ENCODE data around the gene ZNF804B.
"Not testable (repeated sequence)": the region's sequence is repeated elsewhere in the genome, so short reads cannot be mapped to it uniquely, and the experiment has no call there.

Gene ZNF804B

DNA sequence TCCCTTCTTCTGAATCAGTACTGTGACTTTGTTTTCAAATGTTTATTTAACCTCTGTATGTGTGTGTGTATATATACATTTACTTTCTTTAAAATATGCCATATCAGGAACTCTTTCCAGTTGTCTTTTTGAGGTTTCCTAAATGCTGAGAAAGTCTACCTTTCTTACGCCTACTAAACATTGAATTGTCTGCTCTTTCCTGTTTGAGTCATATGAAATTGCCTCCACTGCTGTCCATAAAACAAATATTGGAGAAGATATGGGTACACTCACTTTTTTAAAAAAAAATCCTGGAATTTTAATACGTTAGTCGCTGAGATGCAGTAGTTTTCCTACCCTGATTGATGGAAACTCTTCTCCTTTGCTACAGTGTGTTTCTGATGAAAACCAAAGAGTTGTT, 334.8 kb downstream of the ZNF804B start:
- no peak for DNase-seq (ENCODE audit: low read depth)

DNA sequence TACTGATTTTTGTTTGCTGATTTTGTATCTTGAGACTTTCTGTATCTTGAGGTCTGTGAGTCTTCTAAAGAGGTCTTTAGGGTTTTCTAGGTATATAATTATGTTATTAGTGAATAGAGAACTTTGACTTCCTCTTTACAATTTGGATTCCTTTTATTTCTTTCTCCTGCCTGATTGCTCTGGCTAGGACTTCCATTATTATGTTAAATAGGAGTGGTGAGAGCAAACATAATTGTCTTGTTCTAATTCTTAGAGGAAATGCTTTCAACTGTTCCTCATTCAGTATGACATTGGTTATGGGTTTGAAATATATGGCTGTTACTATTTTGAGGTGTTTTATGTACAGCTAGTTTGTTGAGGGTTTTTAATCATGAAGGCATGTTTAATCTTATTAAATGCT, 344.1 kb downstream of the ZNF804B start:
- no peak for DNase-seq (ENCODE audit: low read depth)

DNA sequence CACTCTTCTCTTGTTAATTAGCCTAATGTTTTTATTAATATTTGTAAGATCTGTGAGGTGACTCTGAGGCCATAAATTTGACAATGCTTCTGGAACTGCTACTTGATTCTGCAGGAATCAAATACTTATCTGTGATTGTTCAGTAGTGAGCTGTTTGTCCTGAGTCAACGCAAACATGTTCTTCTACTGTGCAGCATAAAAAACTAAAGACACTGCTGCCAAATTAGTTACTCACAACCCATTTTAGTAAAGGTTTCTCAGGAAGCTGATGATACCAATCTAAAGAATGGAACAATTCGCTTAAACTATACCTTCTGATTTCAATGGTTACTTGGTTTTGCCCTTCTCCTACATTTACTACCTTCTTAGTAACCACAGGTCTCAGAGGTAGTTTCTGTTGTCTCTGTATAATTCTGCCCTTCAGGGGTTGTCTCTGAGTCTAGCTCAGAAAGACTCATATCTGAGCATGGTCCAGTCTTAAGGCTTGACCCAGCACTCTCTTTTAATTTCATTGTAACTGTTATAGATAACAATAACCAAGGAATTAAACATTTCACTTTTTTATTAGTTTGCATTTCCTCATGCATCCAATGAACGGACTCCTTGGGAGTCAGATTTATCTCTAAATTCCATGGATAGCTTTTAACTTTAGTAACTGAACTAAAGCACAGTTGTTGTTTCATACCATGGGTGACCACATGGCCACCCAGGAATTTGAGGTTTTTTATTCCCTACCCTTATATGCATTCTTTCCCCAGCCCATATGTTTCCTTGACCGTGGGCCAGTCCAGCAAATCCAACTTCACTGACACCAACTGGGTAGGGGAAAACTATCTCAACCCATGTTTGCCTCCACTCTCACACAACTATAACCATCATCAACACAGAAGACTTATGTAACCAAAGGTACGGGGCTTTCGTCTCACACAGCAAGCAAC, 345.5 kb downstream of the ZNF804B start:
- DNase-seq (ENCODE audit: low read depth) = peak; percentile 6

DNA sequence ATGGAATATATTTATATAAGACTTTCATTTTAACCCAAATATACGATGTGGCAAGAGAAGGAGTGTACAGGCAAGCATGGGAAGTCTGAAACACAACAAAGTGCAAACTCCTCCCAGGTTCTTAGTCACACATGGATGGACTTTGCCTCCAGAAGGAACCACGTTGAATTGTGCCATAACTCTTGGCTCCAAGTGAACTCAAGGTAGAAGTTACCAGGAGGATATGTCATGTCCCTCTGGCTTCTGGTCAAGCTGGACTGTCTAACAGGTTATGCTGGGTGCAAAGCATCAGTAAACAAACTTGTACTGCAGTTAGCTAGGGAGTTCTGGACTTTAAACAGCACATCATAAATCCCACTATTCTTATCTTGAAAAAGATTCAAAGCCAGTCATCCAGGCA, 364.4 kb downstream of the ZNF804B start:
- no peak for DNase-seq (ENCODE audit: low read depth)

DNA sequence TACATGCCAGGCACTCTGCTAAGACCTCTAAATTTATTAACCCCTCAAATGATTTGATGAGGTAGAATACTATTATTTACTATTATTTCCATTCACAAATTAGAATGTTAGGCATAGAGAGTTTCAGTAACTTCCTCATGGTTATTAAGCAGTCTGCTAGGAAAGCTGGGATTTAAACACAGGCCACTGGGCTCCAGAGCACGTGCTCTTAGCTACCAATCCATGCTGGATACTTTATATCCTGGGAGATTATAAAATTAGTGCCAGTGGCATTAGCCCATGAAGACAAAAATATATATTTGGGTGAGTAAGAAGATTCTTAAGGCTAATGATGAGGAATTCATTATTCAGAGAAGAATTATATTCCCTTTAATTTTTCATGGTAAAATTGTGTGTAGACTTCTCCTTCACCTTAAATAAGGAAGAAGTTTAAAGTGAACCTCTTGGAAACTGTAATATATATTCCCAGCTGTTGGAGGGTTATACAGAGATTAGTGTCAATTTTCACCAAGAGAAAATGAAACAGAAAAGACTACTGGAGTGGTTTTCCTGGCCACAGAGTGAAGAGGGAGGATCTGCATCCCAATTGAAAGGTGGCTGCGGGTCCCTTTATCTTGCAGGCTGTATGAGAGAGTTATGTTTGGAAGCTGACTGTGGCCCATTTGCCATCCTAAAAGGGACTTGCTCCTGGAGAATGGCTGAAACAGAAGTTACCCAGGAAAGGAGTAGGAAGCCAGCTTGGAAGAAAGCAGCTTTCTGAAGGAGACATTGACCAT, 370.3 kb downstream of the ZNF804B start:
- DNase-seq (ENCODE audit: low read depth) = no peak

DNA sequence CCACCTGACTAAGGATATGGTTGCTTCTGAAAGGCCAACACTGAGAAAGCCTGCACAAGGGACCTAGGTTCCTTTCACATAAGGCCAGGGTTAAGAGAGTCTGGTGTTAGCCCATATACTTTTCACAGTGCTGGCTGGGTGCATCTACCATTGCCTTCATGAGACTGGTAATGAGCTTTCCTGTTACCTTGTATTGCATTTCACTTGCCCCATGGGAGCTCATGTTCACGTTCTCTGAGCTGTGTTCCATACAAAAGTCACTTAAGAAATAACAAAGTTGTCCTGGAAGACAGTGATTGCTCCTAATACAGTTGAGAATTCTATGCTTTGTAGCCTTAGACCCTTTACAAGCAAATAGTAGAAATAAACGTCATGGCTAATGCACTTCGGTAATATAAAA, 373.9 kb downstream of the ZNF804B start:
- DNase-seq (ENCODE audit: low read depth) = no peak

DNA sequence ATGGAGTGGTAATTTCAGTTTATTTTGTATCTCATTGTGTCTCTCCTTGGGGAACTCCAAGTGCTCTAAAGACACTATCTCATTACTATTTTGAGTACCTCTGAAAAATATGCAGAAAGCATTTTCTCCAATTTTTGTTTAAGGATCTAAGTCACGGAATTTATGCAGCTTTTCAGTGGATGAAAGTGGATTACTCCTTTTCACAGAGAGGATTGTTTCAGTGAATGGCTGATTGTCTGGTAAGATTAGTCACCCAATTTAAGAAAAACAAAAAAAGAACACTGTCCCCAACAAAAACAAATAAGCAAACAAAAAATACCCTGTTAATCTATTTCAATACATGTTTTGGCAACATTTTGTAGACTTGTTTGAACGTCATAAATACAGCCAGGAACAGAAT, 374.3 kb downstream of the ZNF804B start:
- DNase-seq (ENCODE audit: low read depth) = no peak

DNA sequence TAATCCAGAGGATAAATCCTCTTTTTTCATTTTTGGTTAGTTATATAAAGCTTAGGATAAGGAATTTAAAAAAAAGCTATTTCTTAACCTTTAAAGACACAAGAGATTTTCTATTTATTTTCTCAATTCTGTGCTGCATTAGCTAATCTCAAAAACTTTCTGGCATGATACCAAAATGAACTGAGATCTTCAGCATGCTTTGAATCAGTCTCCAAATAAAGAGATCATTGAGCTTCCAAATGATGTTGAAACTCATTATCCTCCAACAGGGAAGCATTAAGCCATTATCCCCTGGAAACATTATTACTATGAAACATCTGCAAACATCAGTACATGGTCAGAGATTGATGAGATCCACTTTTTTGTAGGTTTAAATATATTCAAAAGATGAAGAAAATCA, 386.3 kb downstream of the ZNF804B start:
- no peak for DNase-seq (ENCODE audit: low read depth)

DNA sequence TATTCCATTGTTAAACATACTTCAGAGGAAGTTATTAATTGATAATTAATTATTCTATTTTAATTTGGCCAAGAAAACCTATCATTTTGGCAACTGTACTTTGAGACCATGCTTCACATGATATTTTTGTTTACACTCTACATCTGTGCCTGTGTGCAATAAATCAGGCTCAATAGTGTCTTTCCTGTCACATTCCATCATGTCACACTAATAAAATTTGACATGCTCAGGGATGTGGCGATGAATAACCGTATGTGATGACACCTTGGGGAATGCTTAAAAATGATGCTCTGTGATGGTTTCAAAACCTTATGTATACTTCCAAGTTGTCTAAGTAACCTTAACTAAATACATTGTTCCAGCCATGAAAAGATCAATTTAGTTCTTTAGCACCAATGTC, 400.6 kb downstream of the ZNF804B start:
- no peak for DNase-seq (ENCODE audit: low read depth)

DNA sequence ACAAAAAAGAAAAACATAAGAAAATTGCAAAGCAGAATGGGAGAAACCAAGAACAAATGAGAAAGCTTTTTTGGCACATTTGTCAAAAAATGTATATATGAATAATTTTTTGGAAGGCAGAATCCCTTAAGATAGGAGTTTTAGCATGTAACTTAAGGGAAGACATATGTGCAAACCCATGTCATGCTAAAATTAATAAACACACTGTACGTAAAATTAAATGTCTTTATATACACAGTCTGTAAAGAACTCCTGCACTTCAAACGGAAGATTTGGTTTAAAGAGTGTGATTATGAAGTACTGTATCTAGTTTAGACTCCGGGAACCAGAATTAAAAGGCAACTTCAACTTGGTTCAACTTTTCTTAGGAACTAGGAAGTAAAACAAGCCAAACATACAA, 405.9 kb downstream of the ZNF804B start:
- DNase-seq (ENCODE audit: low read depth) = no peak

DNA sequence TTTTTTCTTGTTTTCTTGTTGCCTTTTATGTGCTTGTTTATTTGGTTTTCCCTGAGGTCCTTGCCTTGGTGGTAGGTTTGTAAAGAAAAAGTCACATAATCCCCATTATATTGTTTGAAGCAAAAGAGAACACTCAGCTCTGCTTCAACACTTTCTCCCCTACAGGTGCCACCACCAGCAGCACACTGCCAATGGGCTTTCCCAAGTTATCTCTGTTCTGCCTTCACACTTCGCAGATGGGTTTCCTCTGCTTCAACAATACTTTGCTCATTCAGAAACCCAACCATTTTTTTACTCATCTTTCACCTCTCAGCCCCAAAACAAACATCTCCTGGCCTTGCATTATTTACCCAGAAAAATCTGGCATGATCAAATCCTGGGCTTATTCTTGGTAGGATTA, 411.1 kb downstream of the ZNF804B start:
- DNase-seq (ENCODE audit: low read depth) = no peak

DNA sequence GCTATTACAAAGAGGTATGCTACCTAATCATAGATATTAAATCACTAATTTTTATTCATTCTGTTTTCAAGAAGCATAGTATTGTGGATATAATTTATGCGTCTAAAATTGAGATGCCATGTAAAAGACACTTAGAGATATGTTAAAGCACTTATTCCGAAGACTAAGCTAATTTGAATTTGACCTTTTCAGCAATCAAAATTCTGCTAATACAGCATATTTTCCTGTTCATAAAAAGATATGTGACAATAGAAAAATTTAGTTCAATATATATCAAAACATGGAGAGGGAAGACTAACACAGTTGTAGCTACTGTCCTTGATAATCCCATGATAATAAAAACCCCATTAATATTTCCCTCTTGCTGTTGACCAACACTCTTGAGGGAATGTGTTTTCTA, 422.6 kb downstream of the ZNF804B start:
- DNase-seq (ENCODE audit: low read depth) = no peak

DNA sequence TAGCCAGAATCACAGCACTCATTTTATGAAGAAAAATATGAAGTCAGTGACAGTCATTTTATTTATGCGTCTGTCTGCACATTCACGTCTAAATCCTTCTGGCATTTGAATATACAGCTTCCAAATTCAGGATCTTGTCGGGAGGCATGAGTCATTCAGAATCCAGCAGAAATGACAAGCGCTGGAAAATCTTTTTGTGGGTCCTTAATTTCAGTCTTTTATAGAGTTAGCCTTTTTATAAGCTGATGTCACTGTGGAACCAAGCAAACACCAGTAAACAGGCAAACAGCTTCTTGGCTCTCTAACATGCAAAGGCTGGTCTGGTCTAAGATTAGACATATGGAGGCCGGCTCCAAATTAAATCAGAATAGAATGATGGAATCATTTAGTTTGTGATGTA, 424.2 kb downstream of the ZNF804B start:
- DNase-seq (ENCODE audit: low read depth) = peak; percentile 17

DNA sequence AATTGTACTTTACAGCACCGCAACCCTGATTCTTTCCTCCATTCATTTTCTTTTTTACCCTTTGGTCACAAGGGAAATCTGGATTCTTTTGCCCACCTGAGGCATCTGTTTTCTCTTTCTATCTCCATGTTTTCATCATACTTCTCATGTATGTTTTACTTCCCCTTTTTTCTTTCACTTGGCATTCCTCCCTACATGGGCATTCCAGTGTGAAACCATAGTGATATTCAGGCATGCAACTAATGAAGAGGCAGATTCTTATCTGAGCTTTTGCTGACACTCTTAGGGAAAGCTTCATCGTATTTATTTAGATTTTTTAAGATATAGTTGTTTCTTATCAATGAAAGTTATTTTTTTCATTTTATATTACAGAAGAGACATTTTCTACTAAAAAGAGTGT, 441.3 kb downstream of the ZNF804B start:
- no peak for DNase-seq (ENCODE audit: low read depth)

DNA sequence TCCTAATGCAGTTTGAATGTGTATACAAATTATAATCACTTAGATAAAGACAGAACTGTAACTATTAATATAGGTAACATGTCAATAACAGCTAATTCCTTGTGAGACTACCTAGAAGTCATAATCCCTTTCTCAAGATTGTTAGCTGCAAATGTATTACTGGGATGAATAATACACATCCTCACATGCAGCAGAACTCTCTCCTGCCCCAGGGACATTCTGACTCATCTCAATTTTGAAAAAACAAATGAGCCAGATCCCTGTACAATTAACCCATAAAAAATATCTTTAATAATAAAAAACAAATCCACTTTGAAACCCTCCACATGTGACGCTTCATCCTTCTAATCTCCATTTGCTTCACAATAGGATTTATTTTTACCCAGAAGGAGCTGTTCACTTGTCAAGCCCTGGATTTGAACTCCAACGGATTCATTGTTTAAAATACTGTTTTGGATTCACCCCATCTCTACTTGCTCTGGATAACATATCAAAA, 464.4 kb downstream of the ZNF804B start:
- DNase-seq (ENCODE audit: low read depth) = no peak

DNA sequence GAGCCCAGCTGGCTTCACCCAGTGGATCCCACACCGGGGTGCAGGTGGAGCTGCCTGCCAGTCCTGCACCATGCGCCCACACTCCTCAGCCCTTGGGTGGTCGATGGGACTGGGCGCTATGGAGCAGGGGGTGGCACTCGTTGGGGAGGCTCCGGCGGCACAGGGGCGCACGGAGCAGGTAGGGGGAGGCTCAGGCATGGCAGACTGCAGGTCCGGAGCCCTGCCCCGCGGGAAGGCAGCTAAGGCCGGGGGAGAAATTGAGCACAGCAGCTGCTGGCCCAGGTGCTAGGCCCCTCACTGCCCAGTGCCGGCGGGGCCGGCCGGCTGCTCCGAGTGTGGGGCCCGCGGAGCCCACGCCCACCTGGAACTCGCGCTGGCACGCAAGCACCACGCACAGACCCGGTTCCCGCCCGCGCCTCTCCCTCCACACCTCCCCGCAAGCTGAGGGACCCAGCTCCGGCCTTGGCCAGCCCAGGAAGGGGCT, 469.2 kb downstream of the ZNF804B start:
- DNase-seq (ENCODE audit: low read depth) = not testable (repeated sequence)

DNA sequence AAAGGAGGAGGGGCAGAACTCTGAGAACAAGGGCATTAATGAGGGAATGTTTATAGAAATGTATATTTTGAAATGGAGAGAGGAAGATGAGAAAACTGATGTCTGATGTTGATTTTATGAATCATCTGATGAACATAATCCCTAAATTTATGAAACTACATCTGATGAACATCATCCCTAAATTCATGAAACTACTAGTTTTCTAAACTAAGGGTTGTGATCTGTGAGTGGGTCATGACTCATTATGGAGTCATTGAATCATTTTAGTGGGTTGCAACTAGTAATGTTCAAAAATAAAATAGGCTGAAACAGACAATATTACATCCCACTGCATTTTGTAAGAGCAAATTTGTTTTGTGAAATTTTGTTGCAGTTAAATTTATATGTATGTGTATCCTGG, 478.7 kb downstream of the ZNF804B start:
- DNase-seq (ENCODE audit: low read depth) = peak; percentile 5

DNA sequence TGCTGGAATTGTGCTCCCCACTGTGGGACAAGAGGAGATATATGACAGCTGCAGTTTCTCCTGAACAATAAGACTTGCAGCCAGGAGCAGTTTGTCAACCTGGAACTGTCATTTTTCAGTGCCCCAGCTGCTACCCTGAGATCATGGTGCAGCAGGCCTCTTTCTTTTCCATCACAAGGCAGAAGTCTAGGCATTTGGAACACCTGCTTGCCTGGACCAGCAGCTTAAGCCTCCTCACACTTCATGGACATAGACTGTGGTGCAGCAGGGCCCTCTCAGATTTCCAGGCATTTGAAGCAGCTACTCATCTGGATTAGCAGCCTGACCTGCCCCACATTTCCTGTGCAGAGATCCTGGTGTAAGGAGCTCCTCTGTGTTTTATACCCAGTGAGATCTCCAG, 486.7 kb downstream of the ZNF804B start:
- no peak for DNase-seq (ENCODE audit: low read depth)

DNA sequence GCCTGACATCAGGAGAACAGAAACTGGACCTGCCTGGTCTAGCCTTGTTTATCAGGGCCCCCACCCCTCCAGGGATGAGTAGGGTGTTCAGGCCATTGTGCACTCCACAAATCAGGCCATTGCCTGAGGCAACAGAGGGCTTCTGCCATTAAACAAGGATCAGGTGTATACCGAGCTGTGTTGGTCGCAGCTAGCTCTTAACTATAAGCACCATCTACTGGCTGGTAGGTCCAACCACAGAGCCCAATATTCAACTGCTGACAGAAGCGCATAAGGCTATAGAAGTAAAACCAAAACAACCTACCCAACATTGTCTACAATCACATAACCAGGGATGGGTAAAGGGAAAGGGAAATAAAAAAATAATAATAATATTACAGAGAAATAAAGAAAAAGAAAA, 487.7 kb downstream of the ZNF804B start:
- no peak for DNase-seq (ENCODE audit: low read depth)

DNA sequence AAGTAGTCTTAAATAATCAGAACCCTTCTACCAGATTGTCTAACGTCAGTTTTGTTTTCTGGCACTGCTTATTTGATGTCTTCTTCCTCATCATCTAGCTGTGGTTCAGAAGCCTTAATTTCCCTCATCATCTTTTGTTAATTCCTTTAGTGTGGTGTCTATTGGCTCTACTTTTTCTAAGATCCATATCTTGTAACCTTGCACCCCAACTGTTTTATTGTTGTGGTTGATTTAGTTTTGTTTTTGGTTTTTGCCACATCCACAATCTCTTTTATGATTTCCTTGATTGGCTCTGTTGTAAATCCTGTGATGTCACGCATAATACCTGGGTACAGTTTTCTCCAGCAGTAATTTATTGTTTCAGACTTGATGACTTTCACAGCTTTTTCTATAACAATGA, 499.6 kb downstream of the ZNF804B start:
- DNase-seq (ENCODE audit: low read depth) = no peak

DNA sequence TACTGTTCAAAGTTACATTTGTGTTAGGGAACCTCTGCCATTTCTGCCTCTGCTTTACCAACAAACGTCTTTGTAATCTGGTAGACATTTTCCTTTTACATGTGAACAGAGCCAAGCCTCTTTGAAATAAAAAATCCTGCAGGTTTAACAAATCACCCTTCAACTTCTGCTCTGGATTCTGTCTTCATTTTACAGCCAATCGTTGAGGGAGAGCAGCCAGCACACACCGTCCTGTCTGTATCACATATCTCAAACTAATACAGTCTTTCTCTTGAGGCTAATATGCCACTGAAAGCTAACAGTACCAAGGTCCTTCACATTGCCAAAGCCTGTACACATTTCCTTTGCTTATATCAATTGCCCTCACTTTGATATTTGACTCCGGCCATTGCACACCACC, 504.6 kb downstream of the ZNF804B start:
- no peak for DNase-seq (ENCODE audit: low read depth)

DNA sequence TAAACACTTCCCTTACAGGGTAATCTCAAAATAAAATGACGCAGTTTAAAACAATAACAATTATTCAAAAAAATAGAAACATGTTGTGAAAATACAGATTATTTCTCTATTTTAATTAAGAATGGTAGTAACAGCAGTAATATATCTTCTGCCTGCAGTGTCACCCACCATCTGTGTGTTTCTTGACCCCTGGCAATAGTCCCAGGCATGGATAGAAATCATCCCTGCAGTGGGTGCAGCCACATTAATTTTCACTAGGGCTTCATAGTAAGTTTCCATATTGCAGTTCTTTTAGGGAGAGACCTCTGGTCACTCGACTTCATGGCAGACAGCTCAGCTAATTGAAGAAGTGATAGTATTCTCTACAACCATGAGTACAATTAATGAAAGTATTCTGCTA, 506.1 kb downstream of the ZNF804B start:
- DNase-seq (ENCODE audit: low read depth) = no peak

DNA sequence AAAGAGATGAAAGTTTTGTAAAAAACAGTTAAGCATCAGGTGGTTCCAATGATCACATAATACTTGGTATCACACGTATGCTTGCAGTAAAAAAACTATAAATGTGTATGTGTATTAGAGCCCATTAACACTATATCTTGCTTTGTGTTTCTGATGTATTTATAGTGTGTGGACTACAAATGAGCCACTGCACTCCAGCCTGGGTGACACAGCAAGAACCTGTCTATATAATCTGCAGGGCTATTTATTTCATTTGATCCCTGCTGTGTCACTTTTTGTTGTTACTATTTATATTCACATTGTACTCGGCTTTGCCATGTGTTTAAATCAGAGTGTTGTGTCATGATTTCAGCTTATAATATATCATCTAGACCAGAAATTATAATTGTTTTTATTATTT, 523.8 kb downstream of the ZNF804B start:
- no peak for DNase-seq (ENCODE audit: low read depth)

Data from GM04504 (cell line).